Ovary (tissue), 1 donor: Measurements from ENCODE around the gene POLR1B.

Experiments used
- EP300 ChIP-seq: sonication (generic); formaldehyde crosslinking; IDR thresholded peaks from one replicate; pipeline ENCODE4 v1.6.1; 2017; ENCODE audit warnings: antibody characterized with exemption
- POLR2A ChIP-seq: fragments of 450-650 bp; IDR thresholded peaks from one replicate; pipeline ENCODE4 v1.6.1; 2017; ENCODE audit warnings: antibody characterized with exemption, mild to moderate bottlenecking, moderate library complexity

DNA sequence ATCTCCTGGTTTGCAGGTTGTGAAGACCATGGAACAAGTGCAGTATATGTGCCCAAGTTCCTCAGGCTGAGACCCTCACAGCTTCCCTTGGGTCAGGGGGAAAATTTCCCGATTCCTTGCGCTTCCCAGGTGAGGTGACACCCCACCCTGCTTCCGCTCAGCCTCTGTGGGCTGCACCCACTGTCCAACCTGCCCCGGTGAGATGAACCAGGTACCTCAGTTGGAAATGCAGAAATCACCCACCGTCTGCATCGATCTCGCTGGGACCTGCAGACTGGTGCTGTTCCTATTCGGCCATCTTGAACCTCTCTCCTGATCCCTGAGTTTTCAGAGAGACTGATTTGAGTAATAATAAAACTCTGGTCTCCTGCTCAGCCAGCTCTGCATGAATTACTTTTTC lies 72.8 kb downstream of the POLR1B start:
- TF ChIP-seq POLR2A = no peak
- no peak for TF ChIP-seq EP300
